ENCODE results near the gene IL1RL1. TPM values are rescaled to one million over a fixed set of nuclear protein-coding genes. Genes with fewer than 3 reads are reported as not detected.

The IL1RL1 gene
- total RNA-seq, 2 experiments from 2014 or later: not detected

GRCh38 chr2:102313950-102314349 is 2.6 kb downstream of the IL1RL1 start:
- no peak for ATAC-seq (ENCODE audit: poor library complexity)
- Histone ChIP-seq H3K9me3 (ENCODE audit: control insufficient read depth in 1 of 2, insufficient read depth in 1 of 2, low read length in 2 of 2) (no peaks in the 10 kb centered on the region), H3K27ac (ENCODE audit: low read depth in 1 of 2, low read length in 2 of 2) (no peak overlapping the region), H3K36me3 (ENCODE audit: insufficient read depth, low read length) (no peaks in the 10 kb centered on the region), H3K4me1 (ENCODE audit: insufficient read depth, low read length) (no peaks in the 10 kb centered on the region), H3K4me3 (ENCODE audit: low read length) (no peak overlapping the region), H3K27me3 (ENCODE audit: control insufficient read depth in 1 of 2, insufficient read depth in 2 of 2, low read length in 2 of 2) (no peaks in the 10 kb centered on the region)
- POLR2A ChIA-PET: no interaction called here
- TF ChIP-seq CTCF (IDR thresholded peaks at IDR 0.05): no peak
- Mint-ChIP-seq H3K27me3 (no peaks in the 10 kb centered on the region), H3K9me3 (no peaks in the 10 kb centered on the region), H3K36me3 (ENCODE audit: low read depth) (no peaks in the 10 kb centered on the region), H3K4me3 (no peak overlapping the region), H3K27ac (no peak overlapping the region), H3K4me1 (ENCODE audit: low read depth) (no peaks in the 10 kb centered on the region)
- intact Hi-C loops (cut with DNase I, micrococcal nuclease): no loop called here
- CTCF ChIA-PET: no interaction called here
- DNase-seq: no peak

- ATAC-seq (ENCODE audit: poor library complexity): no peak
- H3K9me3 ChIP-seq (ENCODE audit: control insufficient read depth in 1 of 2, insufficient read depth in 1 of 2, low read length in 2 of 2): no peaks in the 10 kb centered on the region
- H3K4me1 Mint-ChIP-seq (ENCODE audit: low read depth): no peaks in the 10 kb centered on the region
- no peaks in the 10 kb centered on the region for H3K27me3 Mint-ChIP-seq
- H3K27ac ChIP-seq (ENCODE audit: low read depth in 1 of 2, low read length in 2 of 2): no peak overlapping the region
- ChIA-PET POLR2A (no interaction called here), CTCF (no interaction called here)
- intact Hi-C loops (cut with DNase I, micrococcal nuclease): no loop called here
- H3K4me3 ChIP-seq (ENCODE audit: low read length): no peak overlapping the region
- no peaks in the 10 kb centered on the region for H3K27me3 ChIP-seq (ENCODE audit: control insufficient read depth in 1 of 2, insufficient read depth in 2 of 2, low read length in 2 of 2)
- H3K36me3 ChIP-seq (ENCODE audit: insufficient read depth, low read length): no peaks in the 10 kb centered on the region
- H3K27ac Mint-ChIP-seq: no peak overlapping the region
- H3K4me3 Mint-ChIP-seq: no peak overlapping the region
- no peak for TF ChIP-seq CTCF (IDR thresholded peaks at IDR 0.05)
- no peaks in the 10 kb centered on the region for H3K4me1 ChIP-seq (ENCODE audit: insufficient read depth, low read length)
- DNase-seq: no peak
- H3K9me3 Mint-ChIP-seq: no peaks in the 10 kb centered on the region
- H3K36me3 Mint-ChIP-seq (ENCODE audit: low read depth): no peaks in the 10 kb centered on the region
These were observed 4.6 kb downstream of the IL1RL1 start for GRCh38 chr2:102315921-102316320.

GRCh38 chr2:102317715-102318114 is 6.4 kb downstream of the IL1RL1 start:
- ATAC-seq (ENCODE audit: poor library complexity) (no peak), DNase-seq (no peak)
- Mint-ChIP-seq H3K9me3 (no peaks in the 10 kb centered on the region), H3K36me3 (ENCODE audit: low read depth) (no peaks in the 10 kb centered on the region), H3K4me3 (no peak overlapping the region), H3K27me3 (no peaks in the 10 kb centered on the region), H3K4me1 (ENCODE audit: low read depth) (no peaks in the 10 kb centered on the region), H3K27ac (no peak overlapping the region)
- intact Hi-C loops (cut with DNase I, micrococcal nuclease): no loop called here
- Histone ChIP-seq H3K4me3 (ENCODE audit: low read length) (no peak overlapping the region), H3K36me3 (ENCODE audit: insufficient read depth, low read length) (no peaks in the 10 kb centered on the region), H3K9me3 (ENCODE audit: control insufficient read depth in 1 of 2, insufficient read depth in 1 of 2, low read length in 2 of 2) (no peaks in the 10 kb centered on the region), H3K4me1 (ENCODE audit: insufficient read depth, low read length) (no peaks in the 10 kb centered on the region), H3K27me3 (ENCODE audit: control insufficient read depth in 1 of 2, insufficient read depth in 2 of 2, low read length in 2 of 2) (no peaks in the 10 kb centered on the region), H3K27ac (ENCODE audit: low read depth in 1 of 2, low read length in 2 of 2) (no peak overlapping the region)
- ChIA-PET CTCF (no interaction called here), POLR2A (no interaction called here)
- TF ChIP-seq CTCF (IDR thresholded peaks at IDR 0.05): no peak

Measured in CD4-positive, alpha-beta T cell (primary cell).